Measurements from ENCODE around the gene SH3PXD2B. TPM values are rescaled to one million over a fixed set of nuclear protein-coding genes. Genes with fewer than 3 reads are reported as not detected.
"Not testable (repeated sequence)": the region's sequence is repeated elsewhere in the genome, so short reads cannot be mapped to it uniquely, and the experiment has no call there.

Gene SH3PXD2B
- total and polyA plus RNA-seq, 5 donors from 2014 or later = 0.10 TPM; not detected in 4

- Histone ChIP-seq H3K9me3 (ENCODE audit: control insufficient read depth in 2 of 2, low read length in 2 of 2) (no peaks in the 10 kb centered on the region), H3K4me3 (ENCODE audit: low read depth, low read length) (no peak overlapping the region), H3K27ac (ENCODE audit: insufficient read depth, low read length, poor library complexity, severe bottlenecking) (no peak overlapping the region), H3K27me3 (ENCODE audit: control insufficient read depth, insufficient read depth, low read length) (no peaks in the 10 kb centered on the region), H3K36me3 (ENCODE audit: control insufficient read depth, insufficient read depth, low read length) (no peaks in the 10 kb centered on the region), H3K4me1 (ENCODE audit: control insufficient read depth, insufficient read depth, low read length, poor library complexity, severe bottlenecking) (no peaks in the 10 kb centered on the region)
- H3K9me3 Mint-ChIP-seq = no peaks in the 10 kb centered on the region
- DNase-seq (no peak), ATAC-seq (ENCODE audit: low read depth in 2 of 2) (no peak)
- no peaks in the 10 kb centered on the region for H3K36me3 Mint-ChIP-seq
- H3K27me3 Mint-ChIP-seq = peaks cover 6% of the 10 kb centered on the region
- H3K27ac Mint-ChIP-seq = no peak overlapping the region
- H3K4me1 Mint-ChIP-seq = peaks cover 0 to 2% (median 0%) of the 10 kb centered on the region in 4 donors
- no peak overlapping the region for H3K4me3 Mint-ChIP-seq
These were observed 103.8 kb downstream of the SH3PXD2B start for GRCh38 chr5:172350212-172351181.

GRCh38 chr5:172348733-172349132 lies 105.6 kb downstream of the SH3PXD2B start:
- not testable (repeated sequence) for H3K9me3 ChIP-seq (ENCODE audit: control insufficient read depth in 2 of 2, low read length in 2 of 2); H3K27me3 Mint-ChIP-seq; H3K4me3 ChIP-seq (ENCODE audit: low read depth, low read length); H3K27me3 ChIP-seq (ENCODE audit: control insufficient read depth, insufficient read depth, low read length); H3K27ac Mint-ChIP-seq; DNase-seq; H3K4me1 Mint-ChIP-seq; H3K4me3 Mint-ChIP-seq; H3K36me3 Mint-ChIP-seq; H3K36me3 ChIP-seq (ENCODE audit: control insufficient read depth, insufficient read depth, low read length); H3K27ac ChIP-seq (ENCODE audit: insufficient read depth, low read length, poor library complexity, severe bottlenecking); H3K9me3 Mint-ChIP-seq; H3K4me1 ChIP-seq (ENCODE audit: control insufficient read depth, insufficient read depth, low read length, poor library complexity, severe bottlenecking); ATAC-seq (ENCODE audit: low read depth in 2 of 2)

GRCh38 chr5:172348084-172348483 lies 106.2 kb downstream of the SH3PXD2B start:
- H3K27ac Mint-ChIP-seq = no peak overlapping the region
- no peaks in the 10 kb centered on the region for H3K4me1 Mint-ChIP-seq
- Histone ChIP-seq H3K4me3 (ENCODE audit: low read depth, low read length) (no peak overlapping the region), H3K27me3 (ENCODE audit: control insufficient read depth, insufficient read depth, low read length) (no peaks in the 10 kb centered on the region), H3K4me1 (ENCODE audit: control insufficient read depth, insufficient read depth, low read length, poor library complexity, severe bottlenecking) (no peaks in the 10 kb centered on the region), H3K27ac (ENCODE audit: insufficient read depth, low read length, poor library complexity, severe bottlenecking) (no peak overlapping the region), H3K9me3 (ENCODE audit: control insufficient read depth in 2 of 2, low read length in 2 of 2) (no peaks in the 10 kb centered on the region), H3K36me3 (ENCODE audit: control insufficient read depth, insufficient read depth, low read length) (no peaks in the 10 kb centered on the region)
- no peaks in the 10 kb centered on the region for H3K36me3 Mint-ChIP-seq
- ATAC-seq (ENCODE audit: low read depth in 2 of 2) (no peak), DNase-seq (no peak)
- H3K27me3 Mint-ChIP-seq = peaks cover 6% of the 10 kb centered on the region
- H3K9me3 Mint-ChIP-seq = no peaks in the 10 kb centered on the region
- H3K4me3 Mint-ChIP-seq = no peak overlapping the region

GRCh38 chr5:172347496-172348052 lies 106.8 kb downstream of the SH3PXD2B start:
- Histone ChIP-seq H3K4me3 (ENCODE audit: low read depth, low read length) (no peak overlapping the region), H3K4me1 (ENCODE audit: control insufficient read depth, insufficient read depth, low read length, poor library complexity, severe bottlenecking) (no peaks in the 10 kb centered on the region), H3K9me3 (ENCODE audit: control insufficient read depth in 2 of 2, low read length in 2 of 2) (no peaks in the 10 kb centered on the region), H3K27ac (ENCODE audit: insufficient read depth, low read length, poor library complexity, severe bottlenecking) (no peak overlapping the region), H3K27me3 (ENCODE audit: control insufficient read depth, insufficient read depth, low read length) (no peaks in the 10 kb centered on the region), H3K36me3 (ENCODE audit: control insufficient read depth, insufficient read depth, low read length) (no peaks in the 10 kb centered on the region)
- DNase-seq (no peak), ATAC-seq (ENCODE audit: low read depth in 2 of 2) (no peak)
- Mint-ChIP-seq H3K9me3 (no peaks in the 10 kb centered on the region), H3K27me3 (peaks cover 1% of the 10 kb centered on the region), H3K4me1 (no peaks in the 10 kb centered on the region), H3K27ac (no peak overlapping the region), H3K4me3 (no peak overlapping the region), H3K36me3 (no peaks in the 10 kb centered on the region)

- Histone ChIP-seq H3K4me1 (ENCODE audit: control insufficient read depth, insufficient read depth, low read length, poor library complexity, severe bottlenecking) (no peaks in the 10 kb centered on the region), H3K36me3 (ENCODE audit: control insufficient read depth, insufficient read depth, low read length) (no peaks in the 10 kb centered on the region), H3K9me3 (ENCODE audit: control insufficient read depth in 2 of 2, low read length in 2 of 2) (no peaks in the 10 kb centered on the region), H3K27me3 (ENCODE audit: control insufficient read depth, insufficient read depth, low read length) (no peaks in the 10 kb centered on the region), H3K4me3 (ENCODE audit: low read depth, low read length) (no peak overlapping the region), H3K27ac (ENCODE audit: insufficient read depth, low read length, poor library complexity, severe bottlenecking) (no peak overlapping the region)
- DNase-seq = no peak
- Mint-ChIP-seq H3K36me3 (no peaks in the 10 kb centered on the region), H3K27ac (peak overlapping the region in 1 of 3 donors; percentile 7), H3K9me3 (no peaks in the 10 kb centered on the region), H3K4me3 (no peak overlapping the region), H3K4me1 (no peaks in the 10 kb centered on the region), H3K27me3 (no peaks in the 10 kb centered on the region)
- ATAC-seq (ENCODE audit: low read depth in 2 of 2) = no peak
These were observed 108.4 kb downstream of the SH3PXD2B start for GRCh38 chr5:172345881-172346280.

GRCh38 chr5:172344855-172345409 lies 109.4 kb downstream of the SH3PXD2B start:
- no peak for DNase-seq
- Mint-ChIP-seq H3K27ac (no peak overlapping the region), H3K4me1 (no peaks in the 10 kb centered on the region), H3K36me3 (no peaks in the 10 kb centered on the region), H3K9me3 (no peaks in the 10 kb centered on the region), H3K4me3 (no peak overlapping the region), H3K27me3 (no peaks in the 10 kb centered on the region)
- H3K4me3 ChIP-seq (ENCODE audit: low read depth, low read length) = no peak overlapping the region
- no peaks in the 10 kb centered on the region for H3K4me1 ChIP-seq (ENCODE audit: control insufficient read depth, insufficient read depth, low read length, poor library complexity, severe bottlenecking)
- no peak for ATAC-seq (ENCODE audit: low read depth in 2 of 2)
- no peaks in the 10 kb centered on the region for H3K36me3 ChIP-seq (ENCODE audit: control insufficient read depth, insufficient read depth, low read length)
- no peak overlapping the region for H3K27ac ChIP-seq (ENCODE audit: insufficient read depth, low read length, poor library complexity, severe bottlenecking)
- H3K9me3 ChIP-seq (ENCODE audit: control insufficient read depth in 2 of 2, low read length in 2 of 2) = no peaks in the 10 kb centered on the region
- no peaks in the 10 kb centered on the region for H3K27me3 ChIP-seq (ENCODE audit: control insufficient read depth, insufficient read depth, low read length)

GRCh38 chr5:172343741-172344140 lies 110.6 kb downstream of the SH3PXD2B start:
- H3K4me3 Mint-ChIP-seq = no peak overlapping the region
- H3K9me3 Mint-ChIP-seq = no peaks in the 10 kb centered on the region
- no peaks in the 10 kb centered on the region for H3K36me3 ChIP-seq (ENCODE audit: control insufficient read depth, insufficient read depth, low read length)
- no peaks in the 10 kb centered on the region for H3K4me1 Mint-ChIP-seq
- no peaks in the 10 kb centered on the region for H3K9me3 ChIP-seq (ENCODE audit: control insufficient read depth in 2 of 2, low read length in 2 of 2)
- no peak overlapping the region for H3K4me3 ChIP-seq (ENCODE audit: low read depth, low read length)
- no peaks in the 10 kb centered on the region for H3K36me3 Mint-ChIP-seq
- H3K27me3 Mint-ChIP-seq = no peaks in the 10 kb centered on the region
- DNase-seq (no peak), ATAC-seq (ENCODE audit: low read depth in 2 of 2) (no peak)
- no peaks in the 10 kb centered on the region for H3K4me1 ChIP-seq (ENCODE audit: control insufficient read depth, insufficient read depth, low read length, poor library complexity, severe bottlenecking)
- H3K27me3 ChIP-seq (ENCODE audit: control insufficient read depth, insufficient read depth, low read length) = no peaks in the 10 kb centered on the region
- H3K27ac Mint-ChIP-seq = no peak overlapping the region
- no peak overlapping the region for H3K27ac ChIP-seq (ENCODE audit: insufficient read depth, low read length, poor library complexity, severe bottlenecking)

Data from CD4-positive, CD25-positive, alpha-beta regulatory T cell (primary cell).